Lower leg skin (tissue), 4 donors: ENCODE measurements around the gene SYT2. TPM values are rescaled to one million over a fixed set of nuclear protein-coding genes. Genes with fewer than 3 reads are reported as not detected.
A peak's percentile ranks its signal among the peaks of the same experiment; 100 is the strongest.

Source experiments
- DNase-seq, 2 donors: peaks; one replicate each; pipeline ENCODE4 v3.0.0-alpha.2; 2019; ENCODE audit warnings: low spot score in 2 of 2
- H3K4me3 ChIP-seq: fragments of 200-600 bp; sonication (generic); 2 replicates; pipeline ENCODE4 v1.5.1; 2017; ENCODE audit warnings: mild to moderate bottlenecking, low read depth; ENCODE audit not compliant: poor library complexity, severe bottlenecking
- CTCF ChIP-seq, 3 donors: fragments of 450-650 bp; IDR thresholded peaks; one replicate each; pipeline ENCODE4 v1.5.1; 2016; ENCODE audit warnings: antibody characterized with exemption in 3 of 3, mild to moderate bottlenecking in 3 of 3, moderate library complexity in 2 of 3
- POLR2A ChIP-seq, 2 donors: fragments of 450-650 bp; IDR thresholded peaks; one replicate each; pipeline ENCODE4 v1.6.1; 2016 to 2017; ENCODE audit warnings: antibody characterized with exemption in 2 of 2, mild to moderate bottlenecking in 1 of 2, moderate library complexity in 1 of 2
- WGBS, 2 donors: methylation state at CpG; one replicate each; pipeline ENCODE4 v1.1.5; 2018; 5-methylcytosine and 5-hydroxymethylcytosine counted together
- intact Hi-C: fragments of 100-400 bp; cut with DNase I; formaldehyde crosslinking; loops from one replicate; pipeline ENCODE4 v1.15.0; 2023; ENCODE audit warnings: low total_unique reads
- total RNA-seq, 4 donors: library from RNA; depleted of rRNA; stranded (reverse); fragments of >200 nt; gene quantifications; one replicate each; pipeline ENCODE4 v1.1.0, GENCODE V29; 2016

SYT2 gene
- total RNA-seq, 4 donors from 2014 or later = not detected

GRCh38 chr1:202600432-202601041, 109.7 kb downstream of the SYT2 start:
- WGBS, 2 donors = 77 to 81% methylated on average over 10 of the region's 10 CpGs
- intact Hi-C loops = no loop called here
- TF ChIP-seq POLR2A (IDR thresholded peaks at IDR 0.05) = no peak
- TF ChIP-seq CTCF (IDR thresholded peaks at IDR 0.05) = no peak
- H3K4me3 ChIP-seq = no peak overlapping the region
- no peak for DNase-seq

- intact Hi-C loops = loop anchor here (10.0 kb wide), 1 partner anchor 95 kb away; no protein-coding TSS in a partner anchor
- peak; percentile 45 to 90 for DNase-seq
- WGBS, 2 donors = 40 to 45% methylated on average over 16 of the region's 16 CpGs
- TF ChIP-seq POLR2A (IDR thresholded peaks at IDR 0.05) (no peak), CTCF (IDR thresholded peaks at IDR 0.05) (no peak)
- H3K4me3 ChIP-seq = no peak overlapping the region
Observed at GRCh38 chr1:202599669-202600431, 110.4 kb downstream of the SYT2 start.

DNA sequence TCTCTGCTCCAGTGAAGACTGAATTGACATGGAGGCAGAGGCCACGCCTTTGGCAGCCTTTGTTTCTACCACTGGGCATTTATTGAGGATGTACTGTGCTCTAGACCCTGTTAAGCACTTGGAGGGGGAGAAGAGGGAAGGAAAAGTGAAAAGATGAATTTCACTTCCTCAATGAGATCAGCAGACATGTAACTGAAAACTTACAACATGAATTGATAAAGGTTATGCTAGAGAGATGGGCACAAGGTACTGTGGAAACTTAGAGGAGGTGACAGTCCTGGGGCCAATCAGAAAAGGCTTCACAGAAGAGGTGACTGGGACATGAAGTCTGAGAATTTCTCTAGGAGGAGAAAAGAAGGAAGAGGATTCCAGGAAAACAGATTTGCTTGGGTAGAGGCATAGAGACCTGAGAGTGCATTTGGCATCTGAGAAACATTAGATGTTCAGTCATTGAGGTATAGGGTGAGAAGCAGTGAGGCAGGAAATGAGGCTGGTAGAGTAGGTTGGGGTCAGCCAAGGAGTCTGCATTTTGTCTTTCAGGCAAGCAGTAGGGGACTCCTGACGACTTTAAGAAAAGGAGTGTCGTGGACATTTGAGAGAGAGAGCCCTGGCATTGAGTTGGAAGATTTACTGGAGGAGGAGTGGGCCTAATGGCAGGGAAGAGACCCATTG, 113.0 kb downstream of the SYT2 start:
- WGBS, 2 donors = 99% methylated on average over 3 of the region's 3 CpGs
- DNase-seq = no peak
- intact Hi-C loops = loop anchor here (10.0 kb wide), 1 partner anchor 92 kb away; no protein-coding TSS in a partner anchor
- H3K4me3 ChIP-seq = no peak overlapping the region
- TF ChIP-seq CTCF (IDR thresholded peaks at IDR 0.05) = no peak
- no peak for TF ChIP-seq POLR2A (IDR thresholded peaks at IDR 0.05)

GRCh38 chr1:202596638-202597037, 113.6 kb downstream of the SYT2 start:
- TF ChIP-seq POLR2A (IDR thresholded peaks at IDR 0.05) = no peak
- no peak for TF ChIP-seq CTCF (IDR thresholded peaks at IDR 0.05)
- intact Hi-C loops = loop anchor here (10.0 kb wide), 1 partner anchor 92 kb away; no protein-coding TSS in a partner anchor
- DNase-seq = no peak
- H3K4me3 ChIP-seq = no peak overlapping the region
- WGBS, 2 donors = 93% methylated on average over 13 of the region's 13 CpGs

DNA sequence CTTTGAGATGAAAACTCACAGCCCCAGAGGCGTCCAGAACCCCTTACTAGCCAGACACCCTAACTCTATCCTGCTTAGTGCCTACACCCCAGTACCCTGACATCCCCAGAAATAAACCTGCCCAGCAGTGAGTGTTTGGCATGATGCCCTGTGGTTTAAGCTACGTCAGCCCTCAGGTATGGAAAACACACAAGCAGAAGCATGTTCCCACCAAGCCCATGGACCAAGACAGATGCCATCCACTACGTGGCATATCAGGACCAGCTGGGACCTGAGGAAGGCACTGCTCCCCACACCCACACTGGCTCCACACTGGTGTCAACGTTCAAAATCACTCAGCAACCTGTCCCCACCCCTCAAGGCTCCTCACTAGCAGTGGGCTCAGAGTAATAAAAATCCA, 116.4 kb downstream of the SYT2 start:
- intact Hi-C loops = loop anchor here (10.0 kb wide), 1 partner anchor 89 kb away; no protein-coding TSS in a partner anchor
- DNase-seq = no peak
- H3K4me3 ChIP-seq = no peak overlapping the region
- TF ChIP-seq CTCF (IDR thresholded peaks at IDR 0.05) (no peak), POLR2A (IDR thresholded peaks at IDR 0.05) (no peak)
- 52 to 53% methylated on average over 4 of the region's 4 CpGs for WGBS, 2 donors
